A549 treated with RU486 at 1 μM for 4 hours (cell line): ENCODE measurements around the gene C11orf98. TPM values are rescaled to one million over a fixed set of nuclear protein-coding genes. Genes with fewer than 3 reads are reported as not detected.

Source experiments
- total RNA-seq: library from RNA; stranded (reverse); fragments of 200-300 nt; extraction: Qiagen RNA extraction; gene quantifications from 5 replicates; pipeline ENCODE4 v1.2.3, GENCODE V29; 2022; ENCODE audit warnings: low read depth

Gene C11orf98
- 130 to 179 TPM (median 143 TPM) in 5 replicates for total RNA-seq

GRCh38 chr11:62665075-62665598 is at the start of gene C11orf98, which contains the start of gene CSKMT:
Gene C11orf98 (minus strand): TSS chr11:62665210. CDS start chr11:62665169, 41 bp downstream.
Gene CSKMT (plus strand): TSS chr11:62665312. CDS start chr11:62665880, 568 bp downstream.

GRCh38 chr11:62707277-62707861 is 42.4 kb upstream of the C11orf98 start, which contains the start of the genes BSCL2 and GNG3:
Gene BSCL2 (minus strand): TSS chr11:62707424. CDS start chr11:62707195, 229 bp downstream.
Gene GNG3 (plus strand): TSS chr11:62707676. CDS start chr11:62708296, 620 bp downstream.

GRCh38 chr11:62689421-62690183 is 24.6 kb upstream of the C11orf98 start, which contains the start of gene LRRN4CL:
Gene LRRN4CL (minus strand): TSS chr11:62689530. CDS start chr11:62688508, 1,022 bp downstream.

GRCh38 chr11:62678770-62679696 is 14.0 kb upstream of the C11orf98 start, which contains the start of gene UBXN1:
Gene UBXN1 (minus strand): TSS chr11:62679073. CDS start chr11:62678923, 150 bp downstream.

GRCh38 chr11:62671608-62672389 is 6.8 kb upstream of the C11orf98 start, which contains the start of the genes LBHD1 and UQCC3:
Gene LBHD1 (minus strand): TSS chr11:62672267. CDS start chr11:62670031, 2,236 bp downstream.
Gene UQCC3 (plus strand): TSS chr11:62671673. CDS start chr11:62671746, 73 bp downstream.

GRCh38 chr11:62645946-62646824 is 18.8 kb downstream of the C11orf98 start, which contains the start of gene GANAB:
Gene GANAB (minus strand): TSS chr11:62646613. CDS start chr11:62646599, 14 bp downstream.

GRCh38 chr11:62621567-62622470 is 43.2 kb downstream of the C11orf98 start, which contains the start of gene B3GAT3:
Gene B3GAT3 (minus strand): TSS chr11:62621986. CDS start chr11:62621947, 39 bp downstream.

Other genes with a start within 250 kb of the C11orf98 start
- gene SCGB1A1, start 246.2 kb downstream of the C11orf98 start, total RNA-seq: 0.39 TPM in 1 of 5 replicates, not detected in the others
- gene AHNAK, start 118.4 kb downstream of the C11orf98 start, total RNA-seq: 186 to 202 TPM (median 195 TPM) in 5 replicates
- 1,853 to 2,125 TPM (median 1,992 TPM) in 5 replicates for gene EEF1G, start 91.3 kb downstream of the C11orf98 start, total RNA-seq
- 11.5 to 15.8 TPM (median 13.0 TPM) in 5 replicates for gene TUT1, start 73.7 kb downstream of the C11orf98 start, total RNA-seq
- 83.9 to 88.1 TPM (median 84.8 TPM) in 5 replicates for gene MTA2, start 63.3 kb downstream of the C11orf98 start, total RNA-seq
- 15.6 to 28.5 TPM (median 24.4 TPM) in 5 replicates for gene EML3, start 52.4 kb downstream of the C11orf98 start, total RNA-seq
- 2.6 to 4.7 TPM (median 3.8 TPM) in 5 replicates for gene ROM1, start 52.0 kb downstream of the C11orf98 start, total RNA-seq
- 38.7 to 56.9 TPM (median 51.6 TPM) in 5 replicates for gene B3GAT3, start 43.2 kb downstream of the C11orf98 start, total RNA-seq
- gene GANAB, start 18.6 kb downstream of the C11orf98 start, total RNA-seq: 241 to 274 TPM (median 257 TPM) in 5 replicates
- gene INTS5, start 11.9 kb downstream of the C11orf98 start, total RNA-seq: 15.2 to 22.5 TPM (median 21.2 TPM) in 5 replicates
- 11.1 to 17.8 TPM (median 15.6 TPM) in 5 replicates for gene CSKMT, start 102 bp upstream of the C11orf98 start, total RNA-seq
- gene UQCC3, start 6.5 kb upstream of the C11orf98 start, total RNA-seq: 24.4 to 38.3 TPM (median 37.7 TPM) in 5 replicates
- gene LBHD1, start 7.1 kb upstream of the C11orf98 start, total RNA-seq: 5.0 to 5.5 TPM (median 5.2 TPM) in 5 replicates
- 108 to 131 TPM (median 123 TPM) in 5 replicates for gene UBXN1, start 13.9 kb upstream of the C11orf98 start, total RNA-seq
- 0.07 to 0.13 TPM (median 0.13 TPM) in 3 of 5 replicates, not detected in the others for gene LRRN4CL, start 24.3 kb upstream of the C11orf98 start, total RNA-seq
- gene BSCL2, start 42.2 kb upstream of the C11orf98 start, total RNA-seq: 55.6 to 100 TPM (median 73.5 TPM) in 5 replicates
- gene GNG3, start 42.5 kb upstream of the C11orf98 start, total RNA-seq: not detected in 5 replicates
- gene HNRNPUL2, start 62.2 kb upstream of the C11orf98 start, total RNA-seq: 35.2 to 46.4 TPM (median 41.7 TPM) in 5 replicates
- gene TTC9C, start 63.3 kb upstream of the C11orf98 start, total RNA-seq: 29.5 to 36.2 TPM (median 31.1 TPM) in 5 replicates
- gene ZBTB3, start 89.0 kb upstream of the C11orf98 start, total RNA-seq: 1.6 to 2.6 TPM (median 1.8 TPM) in 5 replicates
- gene POLR2G, start 96.4 kb upstream of the C11orf98 start, total RNA-seq: 167 to 202 TPM (median 180 TPM) in 5 replicates
- 11.5 to 18.4 TPM (median 15.2 TPM) in 5 replicates for gene TAF6L, start 106.2 kb upstream of the C11orf98 start, total RNA-seq
- 67.2 to 92.9 TPM (median 90.6 TPM) in 5 replicates for gene TMEM179B, start 122.2 kb upstream of the C11orf98 start, total RNA-seq
- 18.1 to 30.6 TPM (median 28.2 TPM) in 5 replicates for gene TMEM223, start 126.8 kb upstream of the C11orf98 start, total RNA-seq
- gene NXF1, start 140.2 kb upstream of the C11orf98 start, total RNA-seq: 45.5 to 57.5 TPM (median 52.4 TPM) in 5 replicates
- 19.1 to 27.8 TPM (median 25.8 TPM) in 5 replicates for gene STX5, start 166.8 kb upstream of the C11orf98 start, total RNA-seq
- gene TEX54, start 167.6 kb upstream of the C11orf98 start, total RNA-seq: not detected in 5 replicates
- gene WDR74, start 174.4 kb upstream of the C11orf98 start, total RNA-seq: 72.4 to 87.2 TPM (median 85.8 TPM) in 5 replicates
- 882 to 1,078 TPM (median 1,030 TPM) in 5 replicates for gene SLC3A2, start 215.7 kb upstream of the C11orf98 start, total RNA-seq